ENCODE measurements around the gene WASHC1. TPM values are rescaled to one million over a fixed set of nuclear protein-coding genes. Genes with fewer than 3 reads are reported as not detected.
A peak's percentile ranks its signal among the peaks of the same experiment; 100 is the strongest.
"Not testable (repeated sequence)": the region's sequence is repeated elsewhere in the genome, so short reads cannot be mapped to it uniquely, and the experiment has no call there.

Gene WASHC1
- total RNA-seq, 2 donors from 2014 or later = 21.4 to 23.4 TPM

DNA sequence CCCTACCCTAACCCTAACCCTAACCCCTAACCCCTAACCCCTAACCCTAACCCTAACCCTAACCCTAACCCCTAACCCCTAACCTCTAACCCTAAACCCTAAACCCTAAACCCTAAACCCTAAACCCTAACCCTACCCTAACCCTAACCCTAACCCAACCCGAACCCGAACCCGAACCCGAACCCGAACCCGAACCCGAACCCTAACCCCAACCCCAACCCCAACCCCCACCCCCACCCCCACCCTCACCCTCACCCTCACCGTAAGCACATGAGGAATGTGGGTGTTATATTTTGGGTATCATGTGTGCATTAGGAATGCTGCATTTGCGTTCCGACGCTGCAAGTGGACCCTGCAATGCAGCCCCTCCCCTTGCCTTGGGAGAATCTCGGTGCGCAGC is 19.0 kb downstream of the WASHC1 start:
- not testable (repeated sequence) for H3K9me3 ChIP-seq (ENCODE audit: control insufficient read depth, low read length); H3K4me1 Mint-ChIP-seq; H3K4me3 Mint-ChIP-seq; H3K27me3 Mint-ChIP-seq (ENCODE audit: insufficient read depth); H3K4me3 ChIP-seq (ENCODE audit: low read length); H3K36me3 Mint-ChIP-seq (ENCODE audit: low read depth); H3K9ac ChIP-seq (ENCODE audit: extremely low read depth, low read length, poor library complexity, severe bottlenecking); H3K27ac ChIP-seq (ENCODE audit: low read depth, low read length); H3K4me1 ChIP-seq (ENCODE audit: control insufficient read depth, insufficient read depth, low read length); H3K27me3 ChIP-seq (ENCODE audit: control insufficient read depth, insufficient read depth, low read length, poor library complexity, severe bottlenecking); H3K27ac Mint-ChIP-seq; H3K36me3 ChIP-seq (ENCODE audit: control insufficient read depth, insufficient read depth, low read length); H3K9me3 Mint-ChIP-seq
- DNase-seq = peak; percentile 43
- WGBS, 2 experiments (ENCODE audit: insufficient coverage in 1 of 2, insufficient read length in 1 of 2) = no CpG with 5 or more reads among the region's 13 CpGs

Other genes starting within 250 kb of the WASHC1 start
- under 1 TPM in 1 of 2 donors, not detected in 1; 0.26 TPM for gene FOXD4, start 89.0 kb upstream of the WASHC1 start, total RNA-seq
- 10 to 100 TPM; 45.7 to 68.5 TPM for gene ZNG1A, start 149.6 kb upstream of the WASHC1 start, total RNA-seq
- gene DOCK8, start 185.4 kb upstream of the WASHC1 start, total RNA-seq = 10 to 100 TPM; 26.9 to 28.1 TPM